IMR-90 (cell line): ENCODE results near the gene ATXN1.

ENCODE experiments used
- BHLHE40 ChIP-seq: fragments of 150-350 bp; IDR thresholded peaks from 2 replicates; pipeline ENCODE4 v1.6.1; 2016; ENCODE audit warnings: mild to moderate bottlenecking, low read depth, low read length
- CTCF ChIP-seq: conservative IDR thresholded peaks from 2 replicates; pipeline ENCODE4 v1.5.1; 2012; ENCODE audit warnings: mild to moderate bottlenecking, low read depth, low read length, improper control_type of control experiment

- TF ChIP-seq CTCF (no peak), BHLHE40 (no peak)
Measured at GRCh38 chr6:16440636-16441212, 320.5 kb downstream of the ATXN1 start.
